GM19397 (cell line): ENCODE measurements around the gene GJB4.
"Not testable (repeated sequence)": the region's sequence is repeated elsewhere in the genome, so short reads cannot be mapped to it uniquely, and the experiment has no call there.

Experiments used
- ATAC-seq: cut with Tn5 transposase; IDR thresholded peaks from one replicate; pipeline ENCODE4 v1.9.1; 2021; ENCODE audit warnings: mild to moderate bottlenecking, moderate library complexity; ENCODE audit not compliant: unreplicated experiment

Gene GJB4

DNA sequence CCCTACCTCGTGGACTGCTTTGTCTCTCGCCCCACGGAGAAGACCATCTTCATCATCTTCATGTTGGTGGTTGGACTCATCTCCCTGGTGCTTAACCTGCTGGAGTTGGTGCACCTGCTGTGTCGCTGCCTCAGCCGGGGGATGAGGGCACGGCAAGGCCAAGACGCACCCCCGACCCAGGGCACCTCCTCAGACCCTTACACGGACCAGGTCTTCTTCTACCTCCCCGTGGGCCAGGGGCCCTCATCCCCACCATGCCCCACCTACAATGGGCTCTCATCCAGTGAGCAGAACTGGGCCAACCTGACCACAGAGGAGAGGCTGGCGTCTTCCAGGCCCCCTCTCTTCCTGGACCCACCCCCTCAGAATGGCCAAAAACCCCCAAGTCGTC, 35.2 kb downstream of the GJB4 start:
- ATAC-seq = no peak

- no peak for ATAC-seq
Observed at GRCh38 chr1:34795916-34796315, 36.4 kb downstream of the GJB4 start.

DNA sequence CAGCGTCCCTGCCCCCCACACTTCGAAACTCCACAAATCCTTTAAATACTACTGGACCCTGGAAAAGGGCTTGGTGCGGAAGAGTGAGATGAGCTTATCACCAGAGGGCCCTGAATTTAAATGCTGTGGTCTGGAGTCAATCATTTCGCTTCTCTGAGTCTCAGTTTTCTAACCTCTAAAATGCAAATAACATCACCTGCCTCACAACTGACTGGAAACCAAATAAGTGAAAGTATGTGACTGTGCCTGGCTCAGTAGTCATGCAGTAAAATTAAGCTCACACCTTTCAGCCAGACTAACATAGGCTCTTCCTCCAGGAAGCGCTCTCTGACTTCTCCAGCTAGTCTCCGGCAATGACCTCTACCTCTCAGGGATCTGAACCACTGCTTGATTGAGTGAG, 37.5 kb downstream of the GJB4 start:
- peak; percentile 69 for ATAC-seq

DNA sequence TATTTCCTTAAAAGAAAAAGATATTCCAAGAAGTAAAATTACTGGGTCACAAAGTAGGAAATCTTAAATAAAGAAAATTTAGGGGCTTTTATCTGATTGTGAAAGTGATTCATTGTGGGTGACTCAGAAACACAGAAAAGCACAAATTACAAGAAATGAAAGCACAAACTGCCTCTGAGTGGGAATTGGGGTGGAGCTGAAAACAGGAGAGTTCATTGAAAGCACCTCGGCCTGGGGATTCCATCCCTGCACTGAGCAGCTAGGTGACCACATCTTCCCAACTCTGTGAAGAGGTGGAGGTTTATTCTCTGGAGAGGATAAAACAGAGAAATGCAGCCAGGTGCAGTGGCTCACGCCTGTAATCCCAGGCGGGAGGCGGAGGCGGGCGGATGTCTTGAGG, 40.7 kb downstream of the GJB4 start:
- ATAC-seq = no peak

DNA sequence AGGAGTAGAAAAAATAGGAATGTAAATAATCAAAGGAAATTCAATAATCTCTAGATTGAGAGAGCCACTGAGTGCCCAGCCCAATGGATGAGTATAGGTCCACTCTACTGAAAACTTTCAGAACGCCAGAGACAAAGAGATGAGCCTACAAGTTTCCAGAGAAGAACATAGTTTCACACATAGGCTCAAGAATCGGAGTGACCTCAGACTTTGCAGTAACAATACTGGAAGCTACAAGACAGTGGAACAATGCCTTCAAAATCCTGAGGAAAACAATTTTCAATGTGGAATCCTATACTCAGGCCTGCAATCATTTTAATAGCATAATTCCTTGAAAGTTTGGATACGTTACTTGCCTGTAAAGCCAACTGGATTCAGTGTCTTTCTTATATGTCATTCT, 44.2 kb downstream of the GJB4 start:
- no peak for ATAC-seq

DNA sequence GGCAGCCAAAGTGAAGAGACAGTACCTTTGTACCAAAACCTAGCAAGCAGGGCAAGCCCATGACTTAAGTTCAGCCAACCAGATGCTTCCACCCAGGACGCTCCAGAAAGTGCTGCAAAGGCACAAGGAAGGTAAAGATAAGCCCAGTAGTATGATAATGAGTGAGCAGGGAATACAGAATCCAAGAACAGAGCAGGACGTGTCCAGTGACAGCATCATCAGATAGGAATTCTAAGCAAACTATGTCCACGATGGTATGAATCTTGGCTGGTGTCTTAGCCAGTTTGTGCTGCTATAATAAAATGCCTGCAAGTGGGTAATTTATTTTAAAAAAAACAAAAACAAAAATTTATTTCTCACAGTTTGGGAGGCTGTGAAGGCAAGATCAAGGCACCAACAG, 46.9 kb downstream of the GJB4 start:
- ATAC-seq = no peak

- no peak for ATAC-seq
Observed at GRCh38 chr1:34808051-34808810, 48.7 kb downstream of the GJB4 start.

DNA sequence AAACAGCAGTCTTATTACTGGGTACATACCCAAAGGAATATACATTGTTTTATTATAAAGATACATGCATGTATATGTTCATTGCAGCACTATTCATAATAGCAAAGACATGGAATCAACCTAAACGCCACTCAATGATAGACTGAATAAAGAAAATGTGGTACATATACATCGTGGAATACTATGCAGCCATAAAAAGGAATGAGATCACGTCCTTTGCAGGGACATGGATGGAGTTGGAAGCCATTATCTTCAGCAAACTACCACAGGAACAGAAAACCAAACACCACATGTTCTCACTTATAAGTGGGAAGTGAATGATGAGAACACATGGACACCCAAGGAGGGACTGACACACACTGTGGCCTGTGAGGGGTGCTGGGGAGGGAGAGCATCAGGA, 51.2 kb downstream of the GJB4 start:
- not testable (repeated sequence) for ATAC-seq
